Smooth muscle cell (in vitro differentiated cells): ENCODE data around the gene CEP131. TPM values are rescaled to one million over a fixed set of nuclear protein-coding genes. Genes with fewer than 3 reads are reported as not detected.

Experiments
- DNase-seq: peaks from one replicate; lab custom pipeline; 2025; ENCODE audit not compliant: unreplicated experiment; lab: John Stamatoyannopoulos, UW
- H2AFZ ChIP-seq: fragments of 200-600 bp; sonication (generic); 2 replicates; pipeline ENCODE4 v1.6.0; 2016; ENCODE audit warnings: antibody characterized with exemption, low read depth, mild to moderate bottlenecking
- H3F3A ChIP-seq: fragments of 200-600 bp; sonication (generic); 2 replicates; pipeline ENCODE4 v1.6.0; 2017; ENCODE audit warnings: antibody characterized with exemption, low read depth
- H3K27ac ChIP-seq: fragments of 200-600 bp; sonication (generic); 2 replicates; pipeline ENCODE4 v1.5.1; 2016; ENCODE audit warnings: low read depth, mild to moderate bottlenecking
- H3K27me3 ChIP-seq: fragments of 200-600 bp; sonication (generic); 2 replicates; pipeline ENCODE4 v1.6.1; 2016; ENCODE audit warnings: low read depth, mild to moderate bottlenecking
- H3K36me3 ChIP-seq: fragments of 200-600 bp; sonication (generic); 2 replicates; pipeline ENCODE4 v1.5.1; 2016; ENCODE audit warnings: low read depth
- H3K4me1 ChIP-seq: fragments of 200-600 bp; sonication (generic); 2 replicates; pipeline ENCODE4 v1.5.1; 2016; ENCODE audit warnings: low read depth
- H3K4me2 ChIP-seq: fragments of 200-600 bp; sonication (generic); 2 replicates; pipeline ENCODE4 v1.6.0; 2016; ENCODE audit warnings: mild to moderate bottlenecking
- H3K4me3 ChIP-seq: fragments of 200-600 bp; sonication (generic); 2 replicates; pipeline ENCODE4 v1.5.1; 2016; ENCODE audit warnings: mild to moderate bottlenecking
- H3K79me2 ChIP-seq: fragments of 200-600 bp; sonication (generic); 2 replicates; pipeline ENCODE4 v1.6.0; 2016; ENCODE audit warnings: low read depth, mild to moderate bottlenecking
- H3K9ac ChIP-seq: fragments of 200-600 bp; sonication (generic); 2 replicates; pipeline ENCODE4 v1.6.0; 2016; ENCODE audit warnings: low read depth
- H3K9me3 ChIP-seq: fragments of 200-600 bp; sonication (generic); replicated peaks from 2 replicates; pipeline ENCODE4 v1.5.1; 2016; ENCODE audit warnings: low read depth
- H4K20me1 ChIP-seq: fragments of 200-600 bp; sonication (generic); 2 replicates; pipeline ENCODE4 v1.6.0; 2016; ENCODE audit warnings: low read depth
- WGBS: methylation state at CpG from one replicate; pipeline ENCODE4 v1.1.7; 2016; ENCODE audit warnings: low lambda C conversion rate; 5-methylcytosine and 5-hydroxymethylcytosine counted together
- polyA plus RNA-seq: library from polyadenylated mRNA; unstranded; fragments of >200 nt; fragmentation: Nextera tagmentation; extraction: Ambion mirVana; gene quantifications from 2 replicates; pipeline ENCODE4 v1.2.1, GENCODE V29; 2016
- total RNA-seq: library from RNA; depleted of rRNA; stranded (reverse); fragments of >200 nt; gene quantifications from 2 replicates; pipeline ENCODE4 v1.2.3, GENCODE V29; 2014
- TF ChIP-seq, protein P1 (sequence below): fragments of 200-600 bp; sonication (generic); IDR thresholded peaks from 2 replicates; pipeline ENCODE4 v1.5.1; 2017; ENCODE audit warnings: borderline replicate concordance, mild to moderate bottlenecking, antibody characterized with exemption; ENCODE audit not compliant: insufficient read depth, poor library complexity, severe bottlenecking

The CEP131 gene
- total and polyA plus RNA-seq, 2 experiments from 2014 or later: 3.0 to 13.4 TPM

DNA sequence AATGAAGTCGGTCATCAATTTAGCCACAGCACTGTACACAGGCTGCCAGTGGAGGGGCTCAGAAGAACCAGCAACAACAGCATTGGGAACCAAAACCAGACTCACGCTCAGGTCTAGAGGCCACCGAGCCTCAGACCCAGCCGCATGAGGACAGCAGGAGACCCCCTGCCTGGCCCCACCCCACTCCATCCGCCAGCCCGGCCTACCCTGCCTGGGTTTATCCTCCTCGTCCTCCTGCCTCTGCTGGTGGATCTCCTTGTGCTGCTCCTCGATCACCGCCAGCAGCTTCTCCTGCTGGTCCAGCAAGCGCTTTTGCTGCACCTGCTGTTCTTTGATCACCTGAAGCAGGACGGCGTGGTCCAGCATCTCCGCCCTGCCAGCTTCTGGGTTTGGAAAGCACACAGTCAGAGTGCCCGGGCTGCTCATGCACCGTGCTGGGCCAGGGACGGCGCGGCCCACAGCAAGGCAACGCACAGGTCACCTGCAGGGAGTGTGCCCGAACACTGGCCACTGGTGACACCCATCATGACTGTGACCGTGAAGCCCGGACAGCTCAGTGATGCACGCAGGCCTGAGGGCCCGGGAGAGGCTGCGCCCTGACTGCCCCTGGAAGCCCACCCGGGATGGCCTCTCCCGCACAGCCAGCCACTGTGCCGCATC lies 24.0 kb upstream of the CEP131 start:
- TF ChIP-seq, protein P1, sequence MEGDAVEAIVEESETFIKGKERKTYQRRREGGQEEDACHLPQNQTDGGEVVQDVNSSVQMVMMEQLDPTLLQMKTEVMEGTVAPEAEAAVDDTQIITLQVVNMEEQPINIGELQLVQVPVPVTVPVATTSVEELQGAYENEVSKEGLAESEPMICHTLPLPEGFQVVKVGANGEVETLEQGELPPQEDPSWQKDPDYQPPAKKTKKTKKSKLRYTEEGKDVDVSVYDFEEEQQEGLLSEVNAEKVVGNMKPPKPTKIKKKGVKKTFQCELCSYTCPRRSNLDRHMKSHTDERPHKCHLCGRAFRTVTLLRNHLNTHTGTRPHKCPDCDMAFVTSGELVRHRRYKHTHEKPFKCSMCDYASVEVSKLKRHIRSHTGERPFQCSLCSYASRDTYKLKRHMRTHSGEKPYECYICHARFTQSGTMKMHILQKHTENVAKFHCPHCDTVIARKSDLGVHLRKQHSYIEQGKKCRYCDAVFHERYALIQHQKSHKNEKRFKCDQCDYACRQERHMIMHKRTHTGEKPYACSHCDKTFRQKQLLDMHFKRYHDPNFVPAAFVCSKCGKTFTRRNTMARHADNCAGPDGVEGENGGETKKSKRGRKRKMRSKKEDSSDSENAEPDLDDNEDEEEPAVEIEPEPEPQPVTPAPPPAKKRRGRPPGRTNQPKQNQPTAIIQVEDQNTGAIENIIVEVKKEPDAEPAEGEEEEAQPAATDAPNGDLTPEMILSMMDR: no peak
- DNase-seq: no peak
- Histone ChIP-seq H3K9me3 (no peaks in the 10 kb centered on the region), H3K4me2 (no peak overlapping the region), H3F3A (peaks cover 6% of the 10 kb centered on the region), H3K27ac (no peak overlapping the region), H3K79me2 (no peaks in the 10 kb centered on the region), H3K9ac (no peak overlapping the region), H3K4me3 (no peak overlapping the region), H3K4me1 (no peaks in the 10 kb centered on the region), H3K36me3 (no peaks in the 10 kb centered on the region), H4K20me1 (peaks cover 9% of the 10 kb centered on the region), H2AFZ (no peak overlapping the region), H3K27me3 (no peaks in the 10 kb centered on the region)
- WGBS: 95% methylated on average over 28 of the region's 28 CpGs

DNA sequence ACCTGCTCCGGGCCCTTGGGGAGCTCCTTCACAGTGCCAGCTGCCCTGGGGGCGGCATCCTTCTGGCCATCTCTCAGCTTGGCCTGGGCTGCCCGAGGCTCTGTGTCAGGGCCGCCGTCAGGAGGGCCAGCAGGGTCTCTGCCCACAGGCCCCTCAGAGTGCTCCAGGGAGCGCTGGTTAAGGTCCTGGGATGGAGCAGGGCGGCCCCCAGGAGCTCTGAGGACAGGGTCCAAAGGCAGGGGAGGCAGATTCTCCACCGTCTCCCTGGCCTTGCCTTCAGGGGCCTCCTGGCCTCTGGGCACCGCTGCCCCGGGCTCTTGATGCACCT lies 23.5 kb upstream of the CEP131 start:
- Histone ChIP-seq H3K9me3 (no peaks in the 10 kb centered on the region), H3K36me3 (no peaks in the 10 kb centered on the region)

DNA sequence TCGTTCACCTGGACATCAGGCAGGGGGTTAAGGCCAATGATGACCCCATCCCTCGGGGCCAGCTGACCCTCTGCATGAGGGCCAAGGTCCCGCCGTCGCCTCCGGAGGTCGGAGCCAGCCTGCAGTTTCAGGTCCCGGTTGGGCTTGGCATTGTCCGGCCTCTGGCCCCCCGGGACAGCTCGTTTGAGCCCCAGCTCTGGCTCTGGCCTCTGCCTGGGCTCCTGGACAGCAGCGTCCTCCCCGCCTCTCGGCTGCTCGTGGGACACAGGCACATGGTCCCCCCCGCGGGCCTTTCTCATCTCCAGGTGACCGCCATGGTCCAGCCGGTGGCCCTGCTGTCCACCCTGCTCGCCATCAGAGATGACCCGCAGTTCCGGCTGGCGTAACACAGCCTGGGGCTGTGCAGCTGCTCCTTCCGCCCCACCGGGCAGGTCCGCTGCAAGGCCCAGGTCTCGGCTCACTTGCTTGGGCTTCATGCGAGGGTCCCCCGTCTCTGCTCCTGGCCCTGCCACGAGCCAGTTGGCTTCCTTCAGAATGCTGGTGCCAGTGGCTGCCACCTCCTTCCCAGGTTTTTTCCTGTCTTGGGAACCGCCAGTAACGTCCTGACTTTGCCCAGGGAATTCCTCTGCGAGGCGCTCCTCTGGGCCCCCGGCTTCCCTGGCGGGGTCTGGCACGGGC lies 23.0 kb upstream of the CEP131 start:
- Histone ChIP-seq H3K27me3 (no peaks in the 10 kb centered on the region), H3K27ac (no peak overlapping the region), H3K9ac (no peak overlapping the region), H3K9me3 (no peaks in the 10 kb centered on the region), H3K4me1 (no peaks in the 10 kb centered on the region), H3K36me3 (no peaks in the 10 kb centered on the region), H2AFZ (no peak overlapping the region), H3K4me3 (no peak overlapping the region), H3F3A (peaks cover 6% of the 10 kb centered on the region), H3K79me2 (peaks cover 7% of the 10 kb centered on the region), H3K4me2 (no peak overlapping the region), H4K20me1 (peaks cover 14% of the 10 kb centered on the region)
- WGBS: 95% methylated on average over 37 of the region's 37 CpGs
- no peak for DNase-seq
- TF ChIP-seq, protein P1: no peak

More for the DNA sequence above, 23.5 kb upstream of the CEP131 start:
- H2AFZ ChIP-seq: no peak overlapping the region
- H3K27me3 ChIP-seq: no peaks in the 10 kb centered on the region
- H3K4me2 ChIP-seq: no peak overlapping the region
- WGBS: 94% methylated on average over 10 of the region's 10 CpGs
- H3K4me3 ChIP-seq: no peak overlapping the region
- DNase-seq: no peak
- no peak overlapping the region for H3K27ac ChIP-seq
- TF ChIP-seq, protein P1: no peak
- no peaks in the 10 kb centered on the region for H3K4me1 ChIP-seq
- H3F3A ChIP-seq: peaks cover 6% of the 10 kb centered on the region
- H4K20me1 ChIP-seq: peaks cover 14% of the 10 kb centered on the region
- H3K9ac ChIP-seq: no peak overlapping the region
- peaks cover 1% of the 10 kb centered on the region for H3K79me2 ChIP-seq
